GM12878 (cell line): ENCODE measurements around the gene DSTN. TPM values are rescaled to one million over a fixed set of nuclear protein-coding genes. Genes with fewer than 3 reads are reported as not detected.

ENCODE experiments used
- ATAC-seq: fragments of 200-7000 bp; cut with Tn5 transposase; 3 replicates; pipeline ENCODE4 v1.9.1; 2020; ENCODE audit warnings: mild to moderate bottlenecking, moderate library complexity
- BruUV-seq: library from RNA; stranded (reverse); fragments of 400-500 nt; replicated peaks from 2 replicates; lab custom pipeline; 2021; lab: Mats Ljungman, UMichigan
- CTCF ChIA-PET: fragments of 300-600 bp; sonication (Branson Sonifier 250); formaldehyde crosslinking; extraction: SDS; loops from one replicate; lab custom pipeline; 2021; ENCODE audit warnings: inconsistent platforms; lab: Yijun Ruan, JAX
- POLR2A ChIA-PET: fragments of 350-600 bp; formaldehyde crosslinking; extraction: SDS; loops from one replicate; lab custom pipeline; 2021; ENCODE audit warnings: inconsistent platforms; lab: Charles Lee
- RAD21 ChIA-PET: fragments of 300-600 bp; sonication (Branson Sonifier 250); formaldehyde crosslinking; loops from one replicate; lab custom pipeline; 2023; ENCODE audit warnings: antibody characterized with exemption; ENCODE audit not compliant: unreplicated experiment; lab: Charles Lee
- SMC1A ChIA-PET: fragments of 300-600 bp; sonication (Branson Sonifier 250); formaldehyde crosslinking; loops from one replicate; lab custom pipeline; 2023; ENCODE audit not compliant: unreplicated experiment, uncharacterized antibody; lab: Charles Lee
- DNase-seq: peaks from one replicate; pipeline ENCODE4 v3.0.0-alpha.2; 2011; ENCODE audit warnings: low read depth, low spot score
- FAIRE-seq: peaks from 3 replicates; lab custom pipeline; 2011; peaks lifted over from hg19 to GRCh38; lab: Jason Lieb, UNC
- H2AFZ ChIP-seq: 2 replicates; pipeline ENCODE4 v1.6.0; 2011; ENCODE audit warnings: low read depth, low read length, control low read depth; ENCODE audit not compliant: control insufficient read depth
- H3K27ac ChIP-seq: 2 replicates; pipeline ENCODE4 v1.5.1; 2011; ENCODE audit warnings: control low read depth; ENCODE audit not compliant: control insufficient read depth, insufficient read depth
- H3K27me3 ChIP-seq, 2 experiments: replicated peaks in 1 of 2; 2 replicates each; pipeline versions ENCODE4 v1.6.0 to v1.6.1; 2011; ENCODE audit warnings: low read length in 1 of 2; ENCODE audit not compliant: control insufficient read depth in 2 of 2, insufficient read depth in 2 of 2
- H3K36me3 ChIP-seq, 2 experiments: 2 replicates each; pipeline ENCODE4 v1.5.1; 2011; ENCODE audit warnings: low read length in 1 of 2; ENCODE audit not compliant: control insufficient read depth in 2 of 2, insufficient read depth in 2 of 2
- H3K4me1 ChIP-seq: 2 replicates; pipeline ENCODE4 v1.6.1; 2011; ENCODE audit warnings: mild to moderate bottlenecking, low read length, moderate library complexity, mixed read lengths; ENCODE audit not compliant: control insufficient read depth, insufficient read depth
- H3K4me2 ChIP-seq: 2 replicates; pipeline ENCODE4 v1.6.0; 2011; ENCODE audit warnings: control low read depth; ENCODE audit not compliant: control insufficient read depth, insufficient read depth
- H3K4me3 ChIP-seq: fragments of 200-600 bp; sonication (generic); 2 replicates; pipeline ENCODE4 v1.5.1; 2016
- H3K79me2 ChIP-seq: 2 replicates; pipeline ENCODE4 v1.6.0; 2011; ENCODE audit warnings: low read length; ENCODE audit not compliant: control insufficient read depth, insufficient read depth
- H3K9ac ChIP-seq: 2 replicates; pipeline ENCODE4 v1.8.0; 2011; ENCODE audit warnings: low read length, control low read depth, mixed read lengths; ENCODE audit not compliant: control insufficient read depth, insufficient read depth
- H3K9me3 ChIP-seq: replicated peaks from 3 replicates; pipeline ENCODE4 v1.5.1; 2011; ENCODE audit warnings: mild to moderate bottlenecking, low read length; ENCODE audit not compliant: control insufficient read depth, insufficient read depth
- H4K20me1 ChIP-seq: 2 replicates; pipeline ENCODE4 v1.6.0; 2011; ENCODE audit not compliant: control insufficient read depth, insufficient read depth
- BCLAF1 ChIP-seq: fragments of 450-650 bp; IDR thresholded peaks from 2 replicates; pipeline ENCODE4 v1.6.1; 2017; ENCODE audit warnings: antibody characterized with exemption, mild to moderate bottlenecking, moderate library complexity
- CEBPZ ChIP-seq: fragments of 150-350 bp; IDR thresholded peaks from 2 replicates; pipeline ENCODE4 v1.6.1; 2016; ENCODE audit warnings: low read depth, low read length
- CREB1 ChIP-seq: IDR thresholded peaks from 2 replicates; pipeline ENCODE4 v1.6.1; 2012; ENCODE audit warnings: low read depth, mild to moderate bottlenecking, inconsistent platforms
- DPF2 ChIP-seq: fragments of 450-650 bp; IDR thresholded peaks from 2 replicates; pipeline ENCODE4 v1.6.1; 2017; ENCODE audit warnings: mild to moderate bottlenecking
- NBN ChIP-seq: fragments of 450-650 bp; IDR thresholded peaks from 2 replicates; pipeline ENCODE4 v1.6.1; 2016
- POLR2AphosphoS5 ChIP-seq: IDR thresholded peaks from 2 replicates; pipeline ENCODE4 v1.6.1; 2011; ENCODE audit warnings: mild to moderate bottlenecking, low read length, inconsistent platforms
- REST ChIP-seq: IDR thresholded peaks from 2 replicates; pipeline ENCODE4 v1.6.1; 2012; ENCODE audit warnings: mild to moderate bottlenecking, low read depth, low read length
- TCF12 ChIP-seq: IDR thresholded peaks from 2 replicates; pipeline ENCODE4 v1.6.1; 2011; ENCODE audit warnings: low read depth, mild to moderate bottlenecking, low read length
- USF2 ChIP-seq: IDR thresholded peaks from 2 replicates; pipeline ENCODE4 v1.6.1; 2011; ENCODE audit warnings: low read depth, low read length, improper control_type of control experiment, borderline replicate concordance
- ZBED1 ChIP-seq: IDR thresholded peaks from 2 replicates; pipeline ENCODE4 v1.6.1; 2016; ENCODE audit warnings: borderline replicate concordance
- ZNF622 ChIP-seq: fragments of 450-650 bp; IDR thresholded peaks from 2 replicates; pipeline ENCODE4 v1.6.1; 2017; ENCODE audit warnings: mild to moderate bottlenecking, inconsistent platforms
- in situ Hi-C: fragments of 300-500 bp; cut with MboI; formaldehyde crosslinking; loops from 9 replicates; pipeline ENCODE4 v1.14.3; 2018; ENCODE audit warnings: mixed read lengths
- intact Hi-C: fragments of 100-400 bp; cut with micrococcal nuclease; formaldehyde crosslinking; loops from one replicate; pipeline ENCODE4 v1.14.2; 2022; ENCODE audit not compliant: unreplicated experiment
- polyA plus RNA-seq, 11 experiments: library from polyadenylated mRNA; depleted of rRNA in 4 of 11; unstranded in 6 of 11; stranded (reverse) in 5 of 11; fragments of >200 nt; fragmentation: Nextera tagmentation in 4 of 11; fragmentation: Illumina TruSeq in 1 of 11; extraction: Ambion mirVana in 4 of 11; extraction: Trizol in 1 of 11; gene quantifications; 1 replicate in 1 of 11; 2 replicates in 10 of 11; pipeline versions ENCODE4 v1.2.1 to v1.2.3, GENCODE V29; 2011 to 2016; ENCODE audit warnings: inconsistent platforms in 2 of 11, missing spikeins in 2 of 11, low read depth in 1 of 11
- total RNA-seq, 4 experiments: library from RNA; depleted of rRNA in 3 of 4; stranded (reverse); fragments of >200 nt in 3 of 4; fragmentation: Illumina TruSeq in 1 of 4; extraction: Trizol in 1 of 4; gene quantifications; 2 replicates each; pipeline versions ENCODE4 v1.2.1 to v1.2.3, GENCODE V29; 2013 to 2021

The DSTN gene
- total and polyA plus RNA-seq, 10 of the 15 experiments (the other 5 are each of a cell fraction or from before 2014, with no cell fraction given) = 26.7 to 137 (median 40.8) TPM

GRCh38 chr20:17525132-17525531, 44.7 kb upstream of the DSTN start (continued):
- TF ChIP-seq CEBPZ = no peak
- TF ChIP-seq, all 136 proteins: peak for 0

GRCh38 chr20:17525650-17526049, 44.2 kb upstream of the DSTN start:
- Histone ChIP-seq H3K4me3 (no peak overlapping the region), H3K27me3 (peaks cover 0 to 1% of the 10 kb centered on the region in 2 experiments; a peak in 2 of 4 replicates), H2AFZ (peak overlapping the region; percentile 61), H3K79me2 (no peaks in the 10 kb centered on the region), H3K36me3 (no peaks in the 10 kb centered on the region), H3K4me1 (no peaks in the 10 kb centered on the region; the same call in 1 of the 2 replicates), H4K20me1 (no peaks in the 10 kb centered on the region), H3K27ac (no peak overlapping the region), H3K9me3 (no peaks in the 10 kb centered on the region), H3K9ac (no peak overlapping the region), H3K4me2 (no peak overlapping the region)
- ChIA-PET POLR2A (no interaction called here), SMC1A (no interaction called here), CTCF (no interaction called here), RAD21 (no interaction called here)
- DNase-seq (no peak), ATAC-seq (peak; percentile 91), FAIRE-seq (peak; percentile 31)
- in situ Hi-C loops = no loop called here
- no TSS peak for BruUV-seq
- intact Hi-C loops = no loop called here
- no peak for TF ChIP-seq CREB1
- TF ChIP-seq BCLAF1 = no peak
- no peak for TF ChIP-seq ZBED1
- peak; percentile 54 for TF ChIP-seq USF2
- no peak for TF ChIP-seq DPF2
- no peak for TF ChIP-seq TCF12
- TF ChIP-seq REST = no peak
- no peak for TF ChIP-seq NBN
- no peak for TF ChIP-seq POLR2AphosphoS5
- no peak for TF ChIP-seq ZNF622
